Fibroblast of lung (primary cell): ENCODE data around the gene PSMD13.

ENCODE experiments used
- EZH2 ChIP-seq: IDR thresholded peaks from 2 replicates; pipeline ENCODE4 v1.5.1; 2012; ENCODE audit warnings: low read length, control low read depth, mild to moderate bottlenecking; ENCODE audit errors: missing control alignments
- TF ChIP-seq, protein P1 (sequence below), 2 donors: IDR thresholded peaks in 1 of 2; conservative IDR thresholded peaks in 1 of 2; 1 replicate in 1 of 2; 2 replicates in 1 of 2; pipeline ENCODE4 v1.5.1; 2011 to 2012; ENCODE audit warnings: low read length in 2 of 2, control low read depth in 1 of 2, inconsistent platforms in 1 of 2, low read depth in 1 of 2, mild to moderate bottlenecking in 1 of 2

DNA sequence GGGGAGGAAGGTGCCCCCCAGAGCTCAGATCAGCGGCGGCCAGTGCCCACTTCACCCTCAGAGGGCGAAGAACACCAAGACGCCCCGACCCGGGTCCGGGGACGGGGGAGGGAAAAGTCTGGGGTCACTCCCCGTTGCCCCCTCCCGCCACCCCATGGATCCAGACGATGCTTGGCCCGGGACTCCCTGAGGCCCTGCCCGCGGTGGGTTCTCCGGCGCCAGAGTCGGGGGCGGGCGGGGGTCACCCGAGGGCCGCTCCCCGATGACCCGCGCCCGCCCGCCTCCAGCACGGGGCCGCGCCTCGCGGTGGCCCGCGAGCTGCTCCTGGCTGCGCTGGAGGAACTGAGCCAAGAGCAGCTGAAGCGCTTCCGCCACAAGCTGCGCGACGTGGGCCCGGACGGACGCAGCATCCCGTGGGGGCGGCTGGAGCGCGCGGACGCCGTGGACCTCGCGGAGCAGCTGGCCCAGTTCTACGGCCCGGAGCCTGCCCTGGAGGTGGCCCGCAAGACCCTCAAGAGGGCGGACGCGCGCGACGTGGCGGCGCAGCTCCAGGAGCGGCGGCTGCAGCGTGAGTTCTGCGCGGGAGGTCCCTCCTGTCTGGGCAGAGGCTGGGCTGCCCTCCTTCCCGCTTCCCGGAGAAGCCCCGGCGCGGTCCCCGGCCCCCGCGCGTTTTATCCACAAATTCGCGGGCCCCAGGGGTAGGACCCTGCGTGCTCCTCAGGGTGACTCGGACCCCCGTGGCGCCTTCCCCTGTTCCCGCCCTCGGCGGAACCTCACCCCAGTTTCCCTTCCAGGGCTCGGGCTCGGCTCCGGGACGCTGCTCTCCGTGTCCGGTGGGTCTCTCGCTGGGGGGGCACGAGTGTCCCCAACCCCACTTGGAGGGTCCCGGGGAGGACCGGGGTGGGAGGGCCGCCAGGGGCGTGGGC is 42.5 kb downstream of the PSMD13 start:
- TF ChIP-seq, protein P1, sequence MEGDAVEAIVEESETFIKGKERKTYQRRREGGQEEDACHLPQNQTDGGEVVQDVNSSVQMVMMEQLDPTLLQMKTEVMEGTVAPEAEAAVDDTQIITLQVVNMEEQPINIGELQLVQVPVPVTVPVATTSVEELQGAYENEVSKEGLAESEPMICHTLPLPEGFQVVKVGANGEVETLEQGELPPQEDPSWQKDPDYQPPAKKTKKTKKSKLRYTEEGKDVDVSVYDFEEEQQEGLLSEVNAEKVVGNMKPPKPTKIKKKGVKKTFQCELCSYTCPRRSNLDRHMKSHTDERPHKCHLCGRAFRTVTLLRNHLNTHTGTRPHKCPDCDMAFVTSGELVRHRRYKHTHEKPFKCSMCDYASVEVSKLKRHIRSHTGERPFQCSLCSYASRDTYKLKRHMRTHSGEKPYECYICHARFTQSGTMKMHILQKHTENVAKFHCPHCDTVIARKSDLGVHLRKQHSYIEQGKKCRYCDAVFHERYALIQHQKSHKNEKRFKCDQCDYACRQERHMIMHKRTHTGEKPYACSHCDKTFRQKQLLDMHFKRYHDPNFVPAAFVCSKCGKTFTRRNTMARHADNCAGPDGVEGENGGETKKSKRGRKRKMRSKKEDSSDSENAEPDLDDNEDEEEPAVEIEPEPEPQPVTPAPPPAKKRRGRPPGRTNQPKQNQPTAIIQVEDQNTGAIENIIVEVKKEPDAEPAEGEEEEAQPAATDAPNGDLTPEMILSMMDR (conservative IDR thresholded peaks at IDR 0.05 in 1 of 2, IDR thresholded peaks at IDR 0.05 in 1 of 2; ENCODE audit: low read depth in 1 of 2, low read length in 2 of 2) = no peak
- peak; percentile 18 for TF ChIP-seq EZH2
